Left ventricle myocardium inferior (tissue), 1 donor: ENCODE results near the gene SERP2. TPM values are rescaled to one million over a fixed set of nuclear protein-coding genes. Genes with fewer than 3 reads are reported as not detected.

Source experiments
- DNase-seq: peaks from one replicate; pipeline ENCODE4 v3.0.0-alpha.2; 2020
- H3K27ac ChIP-seq: fragments of 200-600 bp; replicated peaks from 2 replicates; pipeline ENCODE4 v1.8.0; 2021
- H3K27me3 ChIP-seq: fragments of 200-600 bp; 2 replicates; pipeline ENCODE4 v1.8.0; 2021; ENCODE audit warnings: low read depth
- H3K36me3 ChIP-seq: fragments of 200-600 bp; 2 replicates; pipeline ENCODE4 v1.8.0; 2021
- H3K4me1 ChIP-seq: fragments of 200-600 bp; 2 replicates; pipeline ENCODE4 v1.8.0; 2021
- H3K4me3 ChIP-seq: fragments of 200-600 bp; 2 replicates; pipeline ENCODE4 v1.8.0; 2021; ENCODE audit warnings: mild to moderate bottlenecking, moderate library complexity
- H3K9me3 ChIP-seq: fragments of 200-600 bp; replicated peaks from 2 replicates; pipeline ENCODE4 v1.8.0; 2021
- CTCF ChIP-seq: fragments of 200-600 bp; IDR thresholded peaks from 2 replicates; pipeline ENCODE4 v1.8.0; 2021; ENCODE audit warnings: antibody characterized with exemption, mild to moderate bottlenecking, borderline replicate concordance
- intact Hi-C: fragments of 100-400 bp; cut with micrococcal nuclease; formaldehyde crosslinking; loops from one replicate; pipeline ENCODE4 v1.11.0; 2022
- total RNA-seq: library from RNA; stranded (reverse); fragmentation: NEBNext Ultra II Directional; extraction: Animal tissue kit (Norgen Biotek cat#: 25700); gene quantifications from one replicate; pipeline ENCODE4 v1.2.1, GENCODE V29; 2021
- donor health status: DM: no; HTN: yes; CAD: no; lungs with severe emphysema.

Gene SERP2
- total RNA-seq, 1 donor from 2014 or later: 13.0 TPM

- Histone ChIP-seq H3K4me1 (peaks cover 19% of the 10 kb centered on the region), H3K36me3 (no peaks in the 10 kb centered on the region), H3K4me3 (no peak overlapping the region), H3K27ac (no peak overlapping the region), H3K9me3 (no peaks in the 10 kb centered on the region), H3K27me3 (no peaks in the 10 kb centered on the region)
- TF ChIP-seq CTCF: no peak
- intact Hi-C loops: no loop called here
- no peak for DNase-seq
Observed at GRCh38 chr13:44365008-44365407, 8.6 kb upstream of the SERP2 start.

GRCh38 chr13:44365899-44366298 is 7.7 kb upstream of the SERP2 start:
- intact Hi-C loops: no loop called here
- H3K27me3 ChIP-seq: no peaks in the 10 kb centered on the region
- no peaks in the 10 kb centered on the region for H3K36me3 ChIP-seq
- peaks cover 19% of the 10 kb centered on the region for H3K4me1 ChIP-seq
- H3K9me3 ChIP-seq: no peaks in the 10 kb centered on the region
- no peak overlapping the region for H3K27ac ChIP-seq
- H3K4me3 ChIP-seq: no peak overlapping the region
- DNase-seq: no peak
- TF ChIP-seq CTCF: no peak

- Histone ChIP-seq H3K27me3 (no peaks in the 10 kb centered on the region), H3K4me3 (no peak overlapping the region), H3K9me3 (no peaks in the 10 kb centered on the region), H3K27ac (no peak overlapping the region), H3K4me1 (peaks cover 24% of the 10 kb centered on the region), H3K36me3 (no peaks in the 10 kb centered on the region)
- DNase-seq: no peak
- intact Hi-C loops: no loop called here
- no peak for TF ChIP-seq CTCF
Observed at GRCh38 chr13:44368062-44368591, 5.5 kb upstream of the SERP2 start.

GRCh38 chr13:44368599-44369368 is 4.8 kb upstream of the SERP2 start:
- DNase-seq: no peak
- no peaks in the 10 kb centered on the region for H3K36me3 ChIP-seq
- H3K4me1 ChIP-seq: peaks cover 30% of the 10 kb centered on the region
- H3K27ac ChIP-seq: no peak overlapping the region
- H3K27me3 ChIP-seq: no peaks in the 10 kb centered on the region
- H3K4me3 ChIP-seq: no peak overlapping the region
- intact Hi-C loops: no loop called here
- H3K9me3 ChIP-seq: no peaks in the 10 kb centered on the region
- TF ChIP-seq CTCF: no peak

- H3K36me3 ChIP-seq: no peaks in the 10 kb centered on the region
- H3K9me3 ChIP-seq: no peaks in the 10 kb centered on the region
- DNase-seq: no peak
- intact Hi-C loops: no loop called here
- peaks cover 28% of the 10 kb centered on the region for H3K4me1 ChIP-seq
- no peaks in the 10 kb centered on the region for H3K27me3 ChIP-seq
- H3K4me3 ChIP-seq: no peak overlapping the region
- TF ChIP-seq CTCF: no peak
- H3K27ac ChIP-seq: no peak overlapping the region
Observed at GRCh38 chr13:44371421-44371820, 2.2 kb upstream of the SERP2 start.
